GM12874 (cell line): Measurements from ENCODE around the gene WAS.

Experiments used
- CTCF ChIP-seq: IDR thresholded peaks from 2 replicates; pipeline ENCODE4 v1.5.1; 2011; ENCODE audit warnings: low read depth, mild to moderate bottlenecking, control low read depth, low read length, moderate library complexity; ENCODE audit not compliant: insufficient read depth

Gene WAS

DNA sequence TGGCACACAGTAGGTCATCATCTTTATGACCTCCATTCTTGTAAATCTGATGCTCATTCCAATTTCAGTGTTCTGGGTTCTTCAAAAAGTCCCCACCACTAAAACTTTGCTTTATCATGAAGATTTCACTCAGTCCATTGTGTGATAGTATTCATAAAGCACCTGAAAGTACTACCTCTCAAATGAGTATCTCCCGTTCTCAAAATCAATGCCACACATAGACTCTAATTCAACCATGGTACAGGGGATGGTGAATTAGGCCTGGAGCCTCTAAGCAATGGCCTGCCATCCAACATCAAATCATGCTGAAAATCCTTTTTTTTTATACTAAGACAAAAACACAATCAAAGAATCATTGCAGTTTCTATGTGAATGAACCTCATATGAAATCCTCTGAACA lies 19.4 kb upstream of the WAS start:
- TF ChIP-seq CTCF: no peak

GRCh38 chrX:48665991-48666390 lies 17.6 kb upstream of the WAS start:
- no peak for TF ChIP-seq CTCF

DNA sequence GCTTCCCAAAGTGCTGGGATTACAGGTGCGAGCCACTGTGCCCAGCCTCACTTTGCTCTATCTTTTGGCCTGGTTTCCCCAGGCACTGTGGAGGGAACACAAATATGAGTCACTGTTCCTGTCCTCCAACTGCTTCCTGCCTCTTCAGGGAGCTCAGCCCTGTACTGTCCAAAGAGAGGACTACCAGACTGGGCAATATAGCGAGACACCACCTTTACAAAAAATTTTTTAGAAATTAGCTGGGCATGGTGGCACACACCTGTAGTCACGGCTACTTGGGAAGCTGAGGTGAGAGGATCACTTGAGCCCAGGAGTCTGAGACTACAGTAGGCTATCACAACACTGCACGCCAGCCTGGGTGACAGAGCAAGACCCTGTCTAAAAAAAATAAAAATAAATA lies 16.9 kb upstream of the WAS start:
- no peak for TF ChIP-seq CTCF

GRCh38 chrX:48667509-48667908 lies 16.1 kb upstream of the WAS start:
- no peak for TF ChIP-seq CTCF

- no peak for TF ChIP-seq CTCF
These were observed 7.3 kb upstream of the WAS start for GRCh38 chrX:48676106-48676892.

GRCh38 chrX:48676893-48677270 lies 6.7 kb upstream of the WAS start:
- no peak for TF ChIP-seq CTCF

GRCh38 chrX:48677516-48677915 lies 6.1 kb upstream of the WAS start:
- TF ChIP-seq CTCF: no peak
